GM12878 (cell line): Measurements from ENCODE around the gene NT5DC4. TPM values are rescaled to one million over a fixed set of nuclear protein-coding genes. Genes with fewer than 3 reads are reported as not detected.
A peak's percentile ranks its signal among the peaks of the same experiment; 100 is the strongest.

Source experiments
- BACH1 ChIP-seq: fragments of 450-650 bp; IDR thresholded peaks from 2 replicates; pipeline ENCODE4 v1.6.1; 2017; ENCODE audit warnings: mild to moderate bottlenecking, borderline replicate concordance
- CHD2 ChIP-seq: IDR thresholded peaks from 2 replicates; pipeline ENCODE4 v1.6.1; 2011; ENCODE audit warnings: low read depth, low read length, improper control_type of control experiment, borderline replicate concordance
- DPF2 ChIP-seq: fragments of 450-650 bp; IDR thresholded peaks from 2 replicates; pipeline ENCODE4 v1.6.1; 2017; ENCODE audit warnings: mild to moderate bottlenecking
- KAT2A ChIP-seq: conservative IDR thresholded peaks from 2 replicates; pipeline ENCODE4 v1.6.1; 2011; ENCODE audit warnings: low read depth, low read length; ENCODE audit not compliant: control insufficient read depth
- MLLT1 ChIP-seq: fragments of 450-650 bp; IDR thresholded peaks from 2 replicates; pipeline ENCODE4 v1.6.1; 2016; ENCODE audit warnings: mild to moderate bottlenecking
- MTA3 ChIP-seq: IDR thresholded peaks from 2 replicates; pipeline ENCODE4 v1.6.1; 2012; ENCODE audit warnings: low read length, inconsistent platforms, borderline replicate concordance
- POLR2A ChIP-seq: IDR thresholded peaks from 2 replicates; pipeline ENCODE4 v1.6.1; 2011; ENCODE audit warnings: low read depth, mild to moderate bottlenecking, low read length
- RAD51 ChIP-seq: fragments of 450-650 bp; IDR thresholded peaks from 2 replicates; pipeline ENCODE4 v1.6.1; 2016; ENCODE audit warnings: moderate library complexity, mild to moderate bottlenecking, inconsistent platforms
- RBBP5 ChIP-seq: fragments of 200-600 bp; sonication (generic); conservative IDR thresholded peaks from 2 replicates; pipeline ENCODE4 v1.6.1; 2016
- RUNX3 ChIP-seq: IDR thresholded peaks from 2 replicates; pipeline ENCODE4 v1.6.1; 2012; ENCODE audit warnings: low read length, inconsistent platforms
- SKIL ChIP-seq: fragments of 450-650 bp; IDR thresholded peaks from 2 replicates; pipeline ENCODE4 v1.6.1; 2017; ENCODE audit warnings: mild to moderate bottlenecking, low read depth, inconsistent platforms; ENCODE audit not compliant: poor library complexity, severe bottlenecking
- SMAD1 ChIP-seq: fragments of 450-650 bp; IDR thresholded peaks from 2 replicates; pipeline ENCODE4 v1.6.1; 2018; ENCODE audit warnings: mild to moderate bottlenecking, low read depth; ENCODE audit not compliant: partially characterized antibody
- STAT1 ChIP-seq: fragments of 450-650 bp; conservative IDR thresholded peaks from 2 replicates; pipeline ENCODE4 v1.6.1; 2014; ENCODE audit warnings: antibody characterized with exemption, mild to moderate bottlenecking
- STAT3 ChIP-seq: IDR thresholded peaks from 2 replicates; pipeline ENCODE4 v1.6.1; 2011; ENCODE audit warnings: low read depth, low read length, improper control_type of control experiment
- ZBTB4 ChIP-seq: fragments of 450-650 bp; formaldehyde crosslinking; IDR thresholded peaks from 2 replicates; pipeline ENCODE4 v1.4.0; 2022; ENCODE audit warnings: mild to moderate bottlenecking, moderate library complexity
- ZNF384 ChIP-seq: IDR thresholded peaks from 2 replicates; pipeline ENCODE4 v1.6.1; 2012; ENCODE audit warnings: low read depth, mild to moderate bottlenecking, low read length, improper control_type of control experiment, borderline replicate concordance
- ZNF687 ChIP-seq: fragments of 450-650 bp; IDR thresholded peaks from 2 replicates; pipeline ENCODE4 v1.6.1; 2017; ENCODE audit warnings: mild to moderate bottlenecking, moderate library complexity
- polyA plus RNA-seq, 11 experiments: library from polyadenylated mRNA; depleted of rRNA in 4 of 11; unstranded in 6 of 11; stranded (reverse) in 5 of 11; fragments of >200 nt; fragmentation: Nextera tagmentation in 4 of 11; fragmentation: Illumina TruSeq in 1 of 11; extraction: Ambion mirVana in 4 of 11; extraction: Trizol in 1 of 11; gene quantifications; 1 replicate in 1 of 11; 2 replicates in 10 of 11; pipeline versions ENCODE4 v1.2.1 to v1.2.3, GENCODE V29; 2011 to 2016; ENCODE audit warnings: inconsistent platforms in 2 of 11, missing spikeins in 2 of 11, low read depth in 1 of 11
- total RNA-seq, 4 experiments: library from RNA; depleted of rRNA in 3 of 4; stranded (reverse); fragments of >200 nt in 3 of 4; fragmentation: Illumina TruSeq in 1 of 4; extraction: Trizol in 1 of 4; gene quantifications; 2 replicates each; pipeline versions ENCODE4 v1.2.1 to v1.2.3, GENCODE V29; 2013 to 2021

NT5DC4 gene
- total and polyA plus RNA-seq, 10 of the 15 experiments (the other 5 are each of a cell fraction or from before 2014, with no cell fraction given) = 0.04 to 2.6 (median 0.32) TPM; not detected in 2

- TF ChIP-seq ZBTB4 (CRISPR knock-in tag) (no peak), MTA3 (no peak), DPF2 (no peak), MLLT1 (0 out of 2 replicates have a peak, but pooled peaks have one; percentile 15), SMAD1 (peak; percentile 31), SKIL (peak; percentile 17), RAD51 (peak; percentile 83), KAT2A (no peak), ZNF384 (peak; percentile 39; the same call in 1 of the 2 replicates), POLR2A (no peak), STAT1 (no peak), CHD2 (no peak), RBBP5 (no peak), RUNX3 (peak; percentile 45; the same call in 1 of the 2 replicates), ZNF687 (peak; percentile 62), STAT3 (no peak), BACH1 (no peak)
- TF ChIP-seq, all 136 proteins: peak for 10
These were observed 20.7 kb upstream of the NT5DC4 start (continued) for GRCh38 chr2:112699984-112700667.
